Ectodermal cell (in vitro differentiated cells): ENCODE results near the gene PTGDR2.
"Not testable (repeated sequence)": the region's sequence is repeated elsewhere in the genome, so short reads cannot be mapped to it uniquely, and the experiment has no call there.

Experiments
- H3K27ac ChIP-seq: 2 replicates; pipeline ENCODE4 v1.7.0; 2013; ENCODE audit warnings: mild to moderate bottlenecking, low read depth, low read length; ENCODE audit not compliant: insufficient read depth, poor library complexity, severe bottlenecking
- H3K27me3 ChIP-seq: 2 replicates; pipeline ENCODE4 v1.7.0; 2013; ENCODE audit warnings: mild to moderate bottlenecking, low read length; ENCODE audit not compliant: insufficient read depth, control insufficient read depth, poor library complexity, severe bottlenecking
- H3K36me3 ChIP-seq: one replicate; pipeline ENCODE4 v1.7.0; 2013; ENCODE audit warnings: low read length; ENCODE audit not compliant: control insufficient read depth, insufficient read depth
- H3K4me1 ChIP-seq: one replicate; pipeline ENCODE4 v1.7.0; 2013; ENCODE audit warnings: low read length; ENCODE audit not compliant: control insufficient read depth, insufficient read depth
- H3K4me3 ChIP-seq: 2 replicates; pipeline ENCODE4 v1.7.0; 2013; ENCODE audit warnings: low read depth, low read length, control low read depth; ENCODE audit not compliant: insufficient read depth
- H3K9me3 ChIP-seq: 2 replicates; pipeline ENCODE4 v1.7.0; 2013; ENCODE audit warnings: mild to moderate bottlenecking, low read length, moderate library complexity; ENCODE audit not compliant: control insufficient read depth
- WGBS, 2 experiments: methylation state at CpG; one replicate each; pipeline ENCODE4 v1.1.7; 2013; ENCODE audit warnings: missing lambda C conversion rate in 2 of 2; 5-methylcytosine and 5-hydroxymethylcytosine counted together

PTGDR2 gene

GRCh38 chr11:60825118-60825517 lies 30.6 kb downstream of the PTGDR2 start:
- H3K27ac ChIP-seq, result no peak overlapping the region
- no peaks in the 10 kb centered on the region for H3K9me3 ChIP-seq
- no peak overlapping the region for H3K4me3 ChIP-seq
- no peaks in the 10 kb centered on the region for H3K27me3 ChIP-seq
- H3K36me3 ChIP-seq, result no peaks in the 10 kb centered on the region
- WGBS, 2 experiments, result 90 to 91% methylated on average over 5 of the region's 5 CpGs
- H3K4me1 ChIP-seq, result no peaks in the 10 kb centered on the region

GRCh38 chr11:60823745-60824306 lies 31.9 kb downstream of the PTGDR2 start:
- H3K27ac ChIP-seq, H3K27me3 ChIP-seq, H3K4me1 ChIP-seq, H3K9me3 ChIP-seq, H3K4me3 ChIP-seq, H3K36me3 ChIP-seq: not testable (repeated sequence)
- 92 to 94% methylated on average over 5 of the region's 5 CpGs for WGBS, 2 experiments

GRCh38 chr11:60821827-60822599 lies 33.7 kb downstream of the PTGDR2 start:
- Histone ChIP-seq H3K4me3 (no peak overlapping the region), H3K27ac (no peak overlapping the region), H3K27me3 (no peaks in the 10 kb centered on the region), H3K9me3 (no peaks in the 10 kb centered on the region), H3K4me1 (no peaks in the 10 kb centered on the region), H3K36me3 (no peaks in the 10 kb centered on the region)
- WGBS, 2 experiments, result 89 to 90% methylated on average over 15 of the region's 15 CpGs

DNA sequence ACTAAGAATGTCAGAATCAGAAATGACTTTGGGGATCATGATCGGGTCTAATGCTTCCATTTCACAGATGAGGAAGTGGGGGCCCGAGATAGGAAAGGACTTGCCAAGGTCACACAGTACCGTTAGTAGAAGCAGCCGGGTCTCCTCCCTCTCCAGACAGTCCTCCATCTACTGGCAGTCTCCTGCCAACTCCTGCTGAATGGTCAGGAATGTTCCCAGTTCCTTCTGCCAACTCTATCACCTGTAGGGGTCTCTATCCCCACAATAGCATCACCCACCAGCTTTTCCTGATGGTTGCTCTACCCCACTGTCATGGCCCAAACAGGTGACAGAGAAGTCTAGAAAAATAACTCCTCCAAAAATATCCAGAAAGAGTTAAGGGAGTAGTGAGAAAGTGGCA lies 37.7 kb downstream of the PTGDR2 start:
- Histone ChIP-seq H3K36me3 (no peaks in the 10 kb centered on the region), H3K4me1 (no peaks in the 10 kb centered on the region), H3K27me3 (no peaks in the 10 kb centered on the region), H3K27ac (no peak overlapping the region), H3K9me3 (no peaks in the 10 kb centered on the region), H3K4me3 (no peak overlapping the region)
- 85 to 88% methylated on average over 4 of the region's 4 CpGs for WGBS, 2 experiments

DNA sequence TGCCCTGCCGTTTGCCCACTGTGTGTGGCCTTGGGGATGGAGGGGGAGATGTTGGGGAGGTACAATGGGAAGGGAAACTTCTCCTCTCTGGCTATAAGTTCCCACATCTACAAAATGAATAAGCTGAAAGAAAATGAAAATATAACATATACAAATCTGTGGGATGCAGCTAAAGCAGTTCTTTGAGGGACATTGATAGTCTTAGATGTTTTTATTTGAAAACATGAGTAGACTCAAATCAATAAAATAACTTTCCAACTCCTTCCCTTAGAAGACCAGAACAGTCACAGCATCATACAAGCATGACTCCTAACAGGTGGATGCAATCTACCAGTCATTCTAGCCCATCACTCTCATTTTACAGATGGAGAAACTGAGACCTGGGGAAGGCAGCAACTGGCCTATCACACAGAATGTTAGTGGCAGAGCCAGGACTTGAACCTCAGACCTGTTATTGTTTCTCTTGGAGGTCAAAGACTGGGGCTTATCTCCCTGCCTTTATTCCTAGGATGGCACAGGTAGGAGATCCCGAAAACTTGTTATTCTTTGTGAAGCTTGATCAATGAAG lies 39.1 kb downstream of the PTGDR2 start:
- no peaks in the 10 kb centered on the region for H3K36me3 ChIP-seq
- no peaks in the 10 kb centered on the region for H3K27me3 ChIP-seq
- 97 to 98% methylated on average over 2 of the region's 2 CpGs for WGBS, 2 experiments
- no peaks in the 10 kb centered on the region for H3K9me3 ChIP-seq
- no peak overlapping the region for H3K27ac ChIP-seq
- H3K4me1 ChIP-seq, result no peaks in the 10 kb centered on the region
- no peak overlapping the region for H3K4me3 ChIP-seq

GRCh38 chr11:60814112-60814511 lies 41.6 kb downstream of the PTGDR2 start:
- Histone ChIP-seq H3K36me3 (no peaks in the 10 kb centered on the region), H3K4me3 (no peak overlapping the region), H3K4me1 (no peaks in the 10 kb centered on the region), H3K27me3 (no peaks in the 10 kb centered on the region), H3K9me3 (no peaks in the 10 kb centered on the region), H3K27ac (no peak overlapping the region)
- WGBS, 2 experiments, result 84 to 88% methylated on average over 2 of the region's 2 CpGs

DNA sequence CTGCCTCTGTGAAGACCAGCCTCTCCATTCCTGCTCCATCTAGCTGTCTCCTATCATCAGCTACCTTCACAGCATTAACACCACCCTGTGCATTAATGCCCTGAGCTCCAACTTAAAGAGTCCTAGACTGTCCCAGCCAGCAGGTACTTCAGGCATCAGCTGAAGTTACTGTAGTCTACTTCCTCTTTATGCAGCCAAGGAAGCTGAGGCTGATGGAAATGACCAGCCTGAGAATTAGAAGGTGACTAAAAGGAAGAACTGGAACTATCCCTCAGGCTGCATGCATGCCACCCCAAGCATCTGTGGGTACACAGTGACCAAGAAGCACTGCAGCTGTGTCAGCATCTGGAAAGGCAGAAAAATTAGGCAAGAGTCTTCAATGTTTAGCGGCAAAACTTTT lies 42.4 kb downstream of the PTGDR2 start:
- Histone ChIP-seq H3K9me3 (no peaks in the 10 kb centered on the region), H3K27ac (no peak overlapping the region), H3K36me3 (no peaks in the 10 kb centered on the region), H3K4me1 (no peaks in the 10 kb centered on the region), H3K4me3 (no peak overlapping the region), H3K27me3 (no peaks in the 10 kb centered on the region)
- 86 to 94% methylated on average over 1 of the region's 1 CpG for WGBS, 2 experiments

DNA sequence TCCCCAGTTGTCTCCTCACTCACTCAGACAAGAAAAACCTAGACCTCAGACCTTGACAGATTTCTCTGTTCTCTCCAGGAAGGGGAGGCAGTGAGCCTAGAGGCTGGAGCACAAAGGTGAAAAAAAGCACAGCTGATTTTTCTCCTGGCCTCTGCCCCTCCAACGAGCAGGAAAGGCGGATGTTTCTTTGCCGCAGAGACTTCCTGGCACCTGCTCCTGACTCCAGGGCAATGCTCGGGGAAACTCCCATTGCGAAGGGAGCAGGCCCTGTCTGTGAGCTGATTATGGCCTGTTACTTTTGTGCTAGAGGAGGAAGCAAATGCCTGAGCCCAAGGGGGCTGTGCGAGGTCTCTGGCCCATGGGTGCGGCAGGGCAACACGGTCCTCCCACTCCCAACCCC lies 45.2 kb downstream of the PTGDR2 start:
- no peaks in the 10 kb centered on the region for H3K27me3 ChIP-seq
- no peak overlapping the region for H3K27ac ChIP-seq
- H3K4me1 ChIP-seq, result no peaks in the 10 kb centered on the region
- H3K36me3 ChIP-seq, result no peaks in the 10 kb centered on the region
- 86 to 89% methylated on average over 8 of the region's 8 CpGs for WGBS, 2 experiments
- H3K9me3 ChIP-seq, result no peaks in the 10 kb centered on the region
- no peak overlapping the region for H3K4me3 ChIP-seq

- no peaks in the 10 kb centered on the region for H3K4me1 ChIP-seq
- no peak overlapping the region for H3K27ac ChIP-seq
- H3K4me3 ChIP-seq, result no peak overlapping the region
- H3K9me3 ChIP-seq, result no peaks in the 10 kb centered on the region
- WGBS, 2 experiments, result 92 to 94% methylated on average over 4 of the region's 4 CpGs
- H3K36me3 ChIP-seq, result no peaks in the 10 kb centered on the region
- H3K27me3 ChIP-seq, result no peaks in the 10 kb centered on the region
Observed at GRCh38 chr11:60810151-60810550, 45.6 kb downstream of the PTGDR2 start.

DNA sequence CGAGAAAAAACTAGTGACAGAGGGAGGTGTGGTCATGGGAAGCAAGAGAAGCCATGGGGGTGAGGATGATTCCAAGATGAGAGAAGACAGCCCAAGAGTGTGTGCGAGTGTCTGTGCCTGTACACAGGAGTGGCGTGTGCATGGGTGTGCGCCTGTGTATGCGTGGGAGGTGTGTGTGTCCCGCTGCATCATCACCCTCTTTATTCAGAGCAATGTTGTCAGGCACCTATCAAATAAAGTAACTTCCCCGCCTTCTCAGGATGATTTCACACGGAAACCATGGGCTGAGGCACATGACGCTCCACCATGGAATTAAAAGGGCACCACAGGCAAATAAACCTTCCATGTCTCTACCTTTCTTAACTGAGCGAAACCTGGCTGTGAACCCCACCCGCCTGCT lies 46.1 kb downstream of the PTGDR2 start:
- Histone ChIP-seq H3K36me3 (no peaks in the 10 kb centered on the region), H3K27me3 (no peaks in the 10 kb centered on the region), H3K4me3 (no peak overlapping the region), H3K9me3 (no peaks in the 10 kb centered on the region), H3K27ac (no peak overlapping the region), H3K4me1 (no peaks in the 10 kb centered on the region)
- 92 to 94% methylated on average over 11 of the region's 11 CpGs for WGBS, 2 experiments
